Suprapubic skin (tissue), 4 donors: ENCODE measurements around the gene TMEM245. TPM values are rescaled to one million over a fixed set of nuclear protein-coding genes. Genes with fewer than 3 reads are reported as not detected.

ENCODE experiments used
- DNase-seq, 2 donors: peaks; one replicate each; pipeline ENCODE4 v3.0.0-alpha.2; 2019; ENCODE audit warnings: low spot score in 2 of 2
- H3K27ac ChIP-seq: fragments of 200-600 bp; sonication (generic); one replicate; pipeline ENCODE4 v1.5.1; 2019
- H3K27me3 ChIP-seq: fragments of 200-600 bp; sonication (generic); one replicate; pipeline ENCODE4 v1.5.1; 2019
- H3K36me3 ChIP-seq: fragments of 200-600 bp; sonication (generic); one replicate; pipeline ENCODE4 v1.5.1; 2019
- H3K4me1 ChIP-seq: fragments of 200-600 bp; sonication (generic); one replicate; pipeline ENCODE4 v1.5.1; 2019
- H3K4me3 ChIP-seq: fragments of 200-600 bp; sonication (generic); one replicate; pipeline ENCODE4 v1.5.1; 2019; ENCODE audit warnings: mild to moderate bottlenecking
- H3K9me3 ChIP-seq: fragments of 200-600 bp; sonication (generic); one replicate; pipeline ENCODE4 v1.5.1; 2019
- EP300 ChIP-seq: sonication (generic); formaldehyde crosslinking; IDR thresholded peaks from one replicate; pipeline ENCODE4 v1.6.1; 2017; ENCODE audit warnings: antibody characterized with exemption
- POLR2A ChIP-seq, 2 donors: fragments of 450-650 bp; IDR thresholded peaks; one replicate each; pipeline ENCODE4 v1.6.1; 2017; ENCODE audit warnings: antibody characterized with exemption in 2 of 2, mild to moderate bottlenecking in 2 of 2, moderate library complexity in 2 of 2
- POLR2AphosphoS5 ChIP-seq, 3 donors: sonication (generic); formaldehyde crosslinking; IDR thresholded peaks; one replicate each; pipeline ENCODE4 v1.6.1; 2017; ENCODE audit warnings: antibody characterized with exemption in 3 of 3
- WGBS: methylation state at CpG from one replicate; pipeline ENCODE4 v1.1.5; 2018; 5-methylcytosine and 5-hydroxymethylcytosine counted together
- total RNA-seq, 4 donors: library from RNA; depleted of rRNA; stranded (reverse); fragments of >200 nt; gene quantifications; one replicate each; pipeline ENCODE4 v1.1.0, GENCODE V29; 2016
- TF ChIP-seq, protein P1 (sequence below), 2 donors: fragments of 200-600 bp in 1 of 2; fragments of 450-650 bp in 1 of 2; sonication (generic) in 1 of 2; IDR thresholded peaks; one replicate each; pipeline ENCODE4 v1.5.1; 2016 to 2019; ENCODE audit warnings: antibody characterized with exemption in 2 of 2, mild to moderate bottlenecking in 1 of 2, moderate library complexity in 1 of 2

Gene TMEM245
- total RNA-seq, 4 donors from 2014 or later: 38.6 to 58.9 (median 54.3) TPM

DNA sequence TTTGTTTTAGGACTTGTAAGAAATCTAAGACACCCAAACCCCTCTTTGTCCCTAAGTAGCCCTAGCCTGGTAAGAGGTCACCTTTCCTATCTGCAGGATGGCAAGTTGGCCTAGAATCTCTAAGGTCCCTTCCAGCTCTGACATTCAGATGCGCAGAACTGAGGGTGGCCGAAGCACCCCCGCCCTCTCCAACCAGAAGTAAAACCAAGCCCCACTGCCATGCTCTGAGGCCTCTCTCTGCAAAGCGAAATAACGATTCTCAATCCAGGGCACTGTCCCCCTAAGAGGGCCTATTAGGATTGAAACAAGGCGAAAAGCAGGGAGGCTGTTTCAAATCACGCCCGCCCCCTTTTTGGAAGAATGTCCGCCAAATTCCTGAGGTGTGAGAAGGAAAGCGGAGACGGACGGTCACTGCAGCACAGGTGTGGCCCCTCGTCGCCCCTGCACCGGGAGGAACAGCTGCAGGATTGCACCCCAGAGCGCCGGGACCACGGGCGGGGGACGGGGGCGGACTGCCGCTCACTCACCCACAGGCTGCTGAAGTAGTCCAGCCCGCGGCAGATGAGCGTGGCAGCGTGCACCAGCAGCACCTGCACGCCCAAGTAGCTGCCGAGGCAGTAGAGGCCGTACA lies 824 bp downstream of the TMEM245 start:
- 0% methylated on average over 10 of the region's 29 CpGs for WGBS
- DNase-seq: no peak
- no peaks in the 10 kb centered on the region for H3K27me3 ChIP-seq
- H3K27ac ChIP-seq: peak overlapping the region; percentile 95
- TF ChIP-seq EP300: no peak
- TF ChIP-seq, protein P1, sequence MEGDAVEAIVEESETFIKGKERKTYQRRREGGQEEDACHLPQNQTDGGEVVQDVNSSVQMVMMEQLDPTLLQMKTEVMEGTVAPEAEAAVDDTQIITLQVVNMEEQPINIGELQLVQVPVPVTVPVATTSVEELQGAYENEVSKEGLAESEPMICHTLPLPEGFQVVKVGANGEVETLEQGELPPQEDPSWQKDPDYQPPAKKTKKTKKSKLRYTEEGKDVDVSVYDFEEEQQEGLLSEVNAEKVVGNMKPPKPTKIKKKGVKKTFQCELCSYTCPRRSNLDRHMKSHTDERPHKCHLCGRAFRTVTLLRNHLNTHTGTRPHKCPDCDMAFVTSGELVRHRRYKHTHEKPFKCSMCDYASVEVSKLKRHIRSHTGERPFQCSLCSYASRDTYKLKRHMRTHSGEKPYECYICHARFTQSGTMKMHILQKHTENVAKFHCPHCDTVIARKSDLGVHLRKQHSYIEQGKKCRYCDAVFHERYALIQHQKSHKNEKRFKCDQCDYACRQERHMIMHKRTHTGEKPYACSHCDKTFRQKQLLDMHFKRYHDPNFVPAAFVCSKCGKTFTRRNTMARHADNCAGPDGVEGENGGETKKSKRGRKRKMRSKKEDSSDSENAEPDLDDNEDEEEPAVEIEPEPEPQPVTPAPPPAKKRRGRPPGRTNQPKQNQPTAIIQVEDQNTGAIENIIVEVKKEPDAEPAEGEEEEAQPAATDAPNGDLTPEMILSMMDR (IDR thresholded peaks at IDR 0.05): no peak
- TF ChIP-seq POLR2A (IDR thresholded peaks at IDR 0.05): no peak
- TF ChIP-seq POLR2AphosphoS5 (IDR thresholded peaks at IDR 0.05): no peak
- no peaks in the 10 kb centered on the region for H3K36me3 ChIP-seq
- peaks cover 53% of the 10 kb centered on the region for H3K4me1 ChIP-seq
- H3K4me3 ChIP-seq: peak overlapping the region; percentile 80
- no peaks in the 10 kb centered on the region for H3K9me3 ChIP-seq

DNA sequence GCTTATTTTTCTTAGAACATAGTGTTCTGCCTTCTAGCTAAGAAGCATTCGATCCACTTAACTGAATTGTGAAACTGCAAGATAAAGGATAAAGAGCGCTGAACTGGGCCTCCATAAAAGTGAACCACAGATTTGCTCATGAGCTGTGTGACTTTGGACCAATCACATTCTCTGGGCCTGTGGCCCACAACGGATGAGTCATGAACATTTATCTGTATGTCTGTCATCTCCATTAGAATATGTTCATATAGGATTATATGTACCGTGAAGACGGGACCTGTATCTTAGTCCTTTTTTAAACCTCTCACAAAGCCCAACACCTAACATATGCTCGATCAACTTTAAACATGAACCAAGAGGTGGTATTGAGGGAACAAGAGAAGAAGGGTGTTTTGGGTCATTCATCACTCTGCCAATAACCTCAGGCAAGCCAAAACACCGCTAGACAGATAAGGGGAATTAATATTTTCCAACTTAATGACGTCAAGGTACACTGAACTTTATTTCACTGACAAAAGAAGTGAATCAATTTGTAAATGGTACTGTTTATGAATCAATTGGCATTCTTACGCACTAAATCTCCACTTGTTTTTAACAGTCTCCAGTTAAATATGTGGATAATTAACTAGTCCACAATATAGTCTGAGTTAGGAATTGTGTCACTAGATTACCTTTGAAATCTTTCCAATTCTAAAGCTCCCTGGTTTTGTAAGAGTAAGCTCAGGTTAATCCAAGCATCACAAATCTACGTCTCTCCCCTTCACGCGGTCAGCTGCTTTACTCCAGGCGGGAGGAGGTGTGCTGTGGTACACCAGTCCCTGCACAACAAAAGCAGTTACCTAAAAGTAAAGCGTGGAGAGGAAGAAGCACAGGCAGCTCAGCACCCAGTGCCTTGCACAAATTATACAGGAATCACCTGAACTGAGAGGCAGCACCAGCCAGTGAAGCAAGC lies 1.6 kb downstream of the TMEM245 start:
- Histone ChIP-seq H3K27me3 (no peaks in the 10 kb centered on the region), H3K36me3 (no peaks in the 10 kb centered on the region), H3K27ac (peak overlapping the region; percentile 95), H3K9me3 (no peaks in the 10 kb centered on the region), H3K4me1 (peaks cover 61% of the 10 kb centered on the region), H3K4me3 (peak overlapping the region; percentile 80)
- no peak for DNase-seq
- TF ChIP-seq POLR2A (IDR thresholded peaks at IDR 0.05) (no peak), EP300 (no peak), POLR2AphosphoS5 (IDR thresholded peaks at IDR 0.05) (no peak)
- TF ChIP-seq, protein P1 (IDR thresholded peaks at IDR 0.05): no peak
- 25% methylated on average over 14 of the region's 14 CpGs for WGBS

DNA sequence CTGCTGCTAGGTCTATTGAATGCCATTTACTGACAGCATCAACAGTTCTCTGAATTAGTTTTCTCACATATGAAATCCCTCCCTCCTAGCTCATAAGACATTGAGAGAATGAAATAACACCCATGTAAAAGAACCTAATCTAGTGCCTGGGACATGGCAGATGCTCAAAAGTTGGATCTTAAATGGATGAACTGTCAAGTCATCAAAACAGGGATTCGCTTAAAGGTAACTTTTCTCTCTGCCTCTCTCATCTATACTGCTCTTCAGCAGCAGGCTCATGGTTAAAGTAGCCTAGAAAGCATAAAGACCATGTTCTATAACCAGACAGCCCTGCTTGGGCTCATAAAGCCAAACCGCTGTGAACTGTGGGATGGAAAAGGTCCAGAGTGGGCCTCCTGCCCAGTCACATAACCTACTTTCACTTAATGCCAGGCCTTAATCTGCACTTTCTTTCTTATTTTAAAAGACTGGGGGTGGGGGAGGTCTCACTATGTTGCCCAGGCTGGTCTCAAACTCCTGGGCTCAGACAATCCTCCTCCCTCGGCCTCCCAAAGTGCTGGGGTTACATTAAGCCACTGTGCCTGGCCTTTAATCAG lies 3.7 kb downstream of the TMEM245 start:
- 72% methylated on average over 3 of the region's 3 CpGs for WGBS
- H3K27me3 ChIP-seq: no peaks in the 10 kb centered on the region
- TF ChIP-seq EP300 (no peak), POLR2AphosphoS5 (IDR thresholded peaks at IDR 0.05) (no peak)
- DNase-seq: no peak
- H3K36me3 ChIP-seq: no peaks in the 10 kb centered on the region
- H3K27ac ChIP-seq: no peak overlapping the region
- no peak overlapping the region for H3K4me3 ChIP-seq
- no peaks in the 10 kb centered on the region for H3K9me3 ChIP-seq
- H3K4me1 ChIP-seq: peaks cover 69% of the 10 kb centered on the region

DNA sequence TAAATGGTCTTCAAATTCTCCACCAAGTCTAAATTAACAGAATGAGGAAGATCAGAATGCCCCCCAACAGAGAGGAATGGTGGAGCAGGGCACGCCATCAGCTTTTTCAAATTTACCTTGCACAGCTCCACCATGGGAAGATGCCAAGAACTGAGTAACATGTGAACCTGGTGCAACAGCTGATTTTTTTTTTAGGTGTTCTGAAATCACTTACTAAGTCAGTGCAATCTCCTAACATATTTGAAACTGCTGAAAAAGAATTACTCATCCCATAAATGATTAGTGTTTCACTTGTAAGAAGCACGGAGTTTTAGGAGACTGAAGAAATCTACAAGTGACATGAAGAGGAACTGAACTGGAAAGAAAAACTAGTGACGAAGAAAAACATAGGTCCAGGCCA lies 5.1 kb downstream of the TMEM245 start:
- 67% methylated on average over 3 of the region's 3 CpGs for WGBS
- TF ChIP-seq, protein P1 (IDR thresholded peaks at IDR 0.05): no peak
- TF ChIP-seq EP300: no peak
- Histone ChIP-seq H3K27me3 (no peaks in the 10 kb centered on the region), H3K4me1 (peaks cover 73% of the 10 kb centered on the region), H3K4me3 (no peak overlapping the region), H3K27ac (no peak overlapping the region), H3K9me3 (no peaks in the 10 kb centered on the region), H3K36me3 (no peaks in the 10 kb centered on the region)
- DNase-seq: no peak

DNA sequence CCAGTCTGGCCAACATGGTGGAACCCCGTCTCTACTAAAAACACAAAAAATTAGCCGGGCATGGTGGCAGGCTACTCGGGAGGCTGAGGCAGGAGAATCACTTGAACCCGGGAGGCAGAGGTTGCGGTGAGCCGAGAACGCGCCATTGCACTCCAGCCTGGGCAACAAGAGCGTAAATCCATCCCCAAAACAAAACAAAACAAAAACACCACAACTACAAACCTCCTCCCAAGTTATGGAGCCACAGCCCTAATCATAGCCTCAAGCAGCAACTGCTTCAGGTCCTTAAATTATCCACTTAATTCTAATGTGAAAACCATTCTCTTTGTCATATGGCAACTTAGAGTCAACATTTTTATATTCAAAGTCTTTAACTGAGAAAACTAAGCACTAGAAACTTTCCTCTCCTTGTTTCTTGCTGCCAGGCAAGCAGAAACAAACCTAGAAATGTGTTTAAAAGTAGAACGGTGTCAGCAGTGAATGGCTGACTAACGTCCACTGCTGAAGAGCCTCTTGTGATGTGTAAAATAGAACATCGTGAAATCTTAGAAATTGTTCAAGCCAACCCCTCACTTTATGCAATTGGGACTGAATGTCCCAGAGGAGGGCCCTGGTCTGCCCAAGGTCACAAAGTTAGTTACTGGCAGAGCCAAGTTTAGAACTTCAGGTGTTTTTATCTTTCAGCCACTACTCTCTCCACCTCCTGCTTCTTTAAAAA lies 5.7 kb downstream of the TMEM245 start:
- no peaks in the 10 kb centered on the region for H3K27me3 ChIP-seq
- DNase-seq: no peak
- TF ChIP-seq EP300 (no peak), POLR2AphosphoS5 (IDR thresholded peaks at IDR 0.05) (no peak), POLR2A (IDR thresholded peaks at IDR 0.05) (no peak)
- TF ChIP-seq, protein P1 (IDR thresholded peaks at IDR 0.05): no peak
- H3K4me1 ChIP-seq: peaks cover 79% of the 10 kb centered on the region
- WGBS: 84% methylated on average over 12 of the region's 12 CpGs
- H3K27ac ChIP-seq: no peak overlapping the region
- H3K36me3 ChIP-seq: no peaks in the 10 kb centered on the region
- no peak overlapping the region for H3K4me3 ChIP-seq
- H3K9me3 ChIP-seq: no peaks in the 10 kb centered on the region
